ENCODE measurements around the gene ABHD12B.

DNA sequence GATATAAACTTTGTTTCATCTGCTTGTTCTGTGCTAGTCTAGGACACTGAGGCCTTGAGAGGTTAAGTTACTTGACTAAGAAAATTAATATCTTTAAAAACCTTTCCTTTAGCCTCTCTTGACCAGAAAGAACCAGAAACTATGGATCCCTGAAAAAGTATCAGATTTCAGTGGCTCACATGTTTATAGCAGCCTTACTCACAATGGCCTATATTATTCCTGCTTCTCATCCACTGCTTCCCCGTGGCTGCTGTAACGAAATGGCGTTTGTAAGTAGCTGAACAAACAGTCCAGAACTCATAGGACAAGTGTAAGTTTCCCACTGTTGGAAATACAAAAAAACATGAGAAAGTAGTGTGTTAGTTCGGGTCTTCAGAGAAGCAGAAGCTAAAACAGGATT, 75.6 kb downstream of the ABHD12B start:
- TF ChIP-seq YY1 (IDR thresholded peaks at IDR 0.05; ENCODE audit: insufficient read depth, insufficient read length): no peak
- TF ChIP-seq SUZ12 (IDR thresholded peaks at IDR 0.05; ENCODE audit: extremely low read depth, insufficient read depth, insufficient read length): no peak

Data from NT2/D1 (cell line).